ENCODE results near the gene AAGAB.
A peak's percentile ranks its signal among the peaks of the same experiment; 100 is the strongest.

AAGAB gene

DNA sequence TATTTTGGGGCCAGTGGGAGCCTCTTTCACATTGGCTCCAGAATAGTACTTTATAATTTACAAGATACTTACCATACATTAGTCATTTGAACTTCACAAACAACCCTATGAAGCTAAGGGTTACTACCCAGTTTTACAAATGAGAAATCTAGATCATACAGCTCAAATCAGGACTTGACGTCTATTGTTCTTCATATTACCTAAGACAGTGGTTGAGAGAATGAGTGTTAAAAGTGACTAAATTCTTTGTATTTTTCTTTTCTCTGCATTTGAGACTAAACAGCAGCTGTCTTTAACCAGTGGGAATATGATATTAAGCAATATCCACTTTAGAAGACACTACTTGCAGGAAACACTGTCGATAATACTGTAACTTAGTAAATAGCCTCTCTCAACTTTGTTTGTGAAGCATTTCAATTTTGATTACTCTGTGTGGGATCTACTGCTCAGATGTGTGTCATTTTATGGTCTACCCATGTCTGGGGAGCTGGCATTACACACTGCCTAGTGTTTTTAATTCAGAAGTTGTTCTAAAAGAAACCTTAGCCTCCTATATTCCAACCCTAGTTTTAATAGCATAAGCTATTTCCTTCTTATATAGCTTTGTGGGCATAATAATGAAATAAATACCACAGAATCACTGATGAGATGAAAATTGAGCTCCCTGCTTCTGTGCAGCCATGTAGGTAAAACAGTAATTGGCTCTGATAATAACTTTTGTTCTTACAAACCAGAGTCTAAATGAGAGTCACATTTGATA, 46.0 kb upstream of the AAGAB start:
- Histone ChIP-seq H3K9me3 (ENCODE audit: control insufficient read depth, insufficient read depth, low read depth, low read length) (no peaks in the 10 kb centered on the region), H3K4me1 (ENCODE audit: control insufficient read depth, insufficient read depth, low read length) (peaks cover 4% of the 10 kb centered on the region; the same call in 1 of the 2 replicates), H3K36me3 (ENCODE audit: control insufficient read depth in 2 of 2, insufficient read depth in 1 of 2, low read length in 2 of 2) (no peaks in the 10 kb centered on the region), H3K27ac (ENCODE audit: extremely low read depth, low read depth, low read length) (no peak overlapping the region), H3K4me3 (ENCODE audit: low read depth, low read length) (no peak overlapping the region)
- ChIA-PET CTCF (interaction anchor here (0.6 to 3.4 kb wide), 9 partner anchors 10 to 354 kb away, joined by 3 to 27 read pairs (median 3); no protein-coding TSS in a partner anchor), POLR2A (interaction anchor here (0.7 kb wide), 1 partner anchor 189 kb away, joined by 5 read pairs; no protein-coding TSS in a partner anchor)
- TF ChIP-seq, protein P1, sequence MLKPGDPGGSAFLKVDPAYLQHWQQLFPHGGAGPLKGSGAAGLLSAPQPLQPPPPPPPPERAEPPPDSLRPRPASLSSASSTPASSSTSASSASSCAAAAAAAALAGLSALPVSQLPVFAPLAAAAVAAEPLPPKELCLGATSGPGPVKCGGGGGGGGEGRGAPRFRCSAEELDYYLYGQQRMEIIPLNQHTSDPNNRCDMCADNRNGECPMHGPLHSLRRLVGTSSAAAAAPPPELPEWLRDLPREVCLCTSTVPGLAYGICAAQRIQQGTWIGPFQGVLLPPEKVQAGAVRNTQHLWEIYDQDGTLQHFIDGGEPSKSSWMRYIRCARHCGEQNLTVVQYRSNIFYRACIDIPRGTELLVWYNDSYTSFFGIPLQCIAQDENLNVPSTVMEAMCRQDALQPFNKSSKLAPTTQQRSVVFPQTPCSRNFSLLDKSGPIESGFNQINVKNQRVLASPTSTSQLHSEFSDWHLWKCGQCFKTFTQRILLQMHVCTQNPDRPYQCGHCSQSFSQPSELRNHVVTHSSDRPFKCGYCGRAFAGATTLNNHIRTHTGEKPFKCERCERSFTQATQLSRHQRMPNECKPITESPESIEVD (tag by site-specific recombination; IDR thresholded peaks at IDR 0.05) = peak; percentile 11; the same call in 1 of the 2 replicates
- TF ChIP-seq ZNF571 (tag by site-specific recombination; IDR thresholded peaks at IDR 0.05) = no peak
- no peak for TF ChIP-seq ZBTB48 (tag by site-specific recombination; IDR thresholded peaks at IDR 0.05)

DNA sequence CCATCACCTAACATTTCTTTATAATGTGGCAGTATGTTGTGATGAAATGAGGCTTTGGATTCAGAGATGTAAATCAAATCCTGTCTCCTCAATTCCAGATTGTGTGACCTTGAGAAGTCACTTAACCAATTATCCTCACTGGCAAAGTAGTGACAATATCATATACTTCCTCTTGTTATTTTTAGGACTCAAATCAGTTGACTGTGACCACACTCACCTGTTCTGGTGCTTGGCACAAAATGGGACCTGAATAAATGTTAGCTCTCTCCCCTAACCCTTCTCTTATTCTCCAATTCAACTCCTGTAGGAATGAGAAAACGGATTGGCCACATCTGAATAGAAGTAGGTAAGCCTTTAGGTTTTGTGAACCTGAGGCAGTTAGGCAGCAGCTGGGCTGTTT, 42.2 kb upstream of the AAGAB start:
- CTCF ChIA-PET = interaction anchor here (1.0 kb wide), 1 partner anchor 350 kb away, joined by 3 read pairs; no protein-coding TSS in a partner anchor
- Histone ChIP-seq H3K4me1 (ENCODE audit: control insufficient read depth, insufficient read depth, low read length) (no peaks in the 10 kb centered on the region), H3K27ac (ENCODE audit: extremely low read depth, low read depth, low read length) (no peak overlapping the region), H3K36me3 (ENCODE audit: control insufficient read depth in 2 of 2, insufficient read depth in 1 of 2, low read length in 2 of 2) (no peaks in the 10 kb centered on the region), H3K4me3 (ENCODE audit: low read depth, low read length) (no peak overlapping the region), H3K9me3 (ENCODE audit: control insufficient read depth, insufficient read depth, low read depth, low read length) (no peaks in the 10 kb centered on the region)
- POLR2A ChIA-PET = no interaction called here
- TF ChIP-seq ZBTB7A (tag by site-specific recombination; IDR thresholded peaks at IDR 0.05; ENCODE audit: low read depth) (no peak), KLF1 (tag by site-specific recombination; IDR thresholded peaks at IDR 0.05) (no peak), KLF10 (tag by site-specific recombination; IDR thresholded peaks at IDR 0.05) (no peak), ZNF747 (tag by site-specific recombination; IDR thresholded peaks at IDR 0.05) (no peak), GLI2 (tag by site-specific recombination; IDR thresholded peaks at IDR 0.05; ENCODE audit: borderline replicate concordance, low read depth) (no peak), ZNF843 (tag by site-specific recombination; IDR thresholded peaks at IDR 0.05) (no peak), ZEB2 (tag by site-specific recombination; IDR thresholded peaks at IDR 0.05) (no peak), ZNF221 (tag by site-specific recombination; IDR thresholded peaks at IDR 0.05; ENCODE audit: borderline replicate concordance) (no peak), ZNF157 (tag by site-specific recombination; IDR thresholded peaks at IDR 0.05) (no peak), ZNF354C (tag by site-specific recombination; IDR thresholded peaks at IDR 0.05; ENCODE audit: borderline replicate concordance, low read depth) (no peak), ZBTB48 (tag by site-specific recombination; IDR thresholded peaks at IDR 0.05) (no peak)
- TF ChIP-seq, protein P2, sequence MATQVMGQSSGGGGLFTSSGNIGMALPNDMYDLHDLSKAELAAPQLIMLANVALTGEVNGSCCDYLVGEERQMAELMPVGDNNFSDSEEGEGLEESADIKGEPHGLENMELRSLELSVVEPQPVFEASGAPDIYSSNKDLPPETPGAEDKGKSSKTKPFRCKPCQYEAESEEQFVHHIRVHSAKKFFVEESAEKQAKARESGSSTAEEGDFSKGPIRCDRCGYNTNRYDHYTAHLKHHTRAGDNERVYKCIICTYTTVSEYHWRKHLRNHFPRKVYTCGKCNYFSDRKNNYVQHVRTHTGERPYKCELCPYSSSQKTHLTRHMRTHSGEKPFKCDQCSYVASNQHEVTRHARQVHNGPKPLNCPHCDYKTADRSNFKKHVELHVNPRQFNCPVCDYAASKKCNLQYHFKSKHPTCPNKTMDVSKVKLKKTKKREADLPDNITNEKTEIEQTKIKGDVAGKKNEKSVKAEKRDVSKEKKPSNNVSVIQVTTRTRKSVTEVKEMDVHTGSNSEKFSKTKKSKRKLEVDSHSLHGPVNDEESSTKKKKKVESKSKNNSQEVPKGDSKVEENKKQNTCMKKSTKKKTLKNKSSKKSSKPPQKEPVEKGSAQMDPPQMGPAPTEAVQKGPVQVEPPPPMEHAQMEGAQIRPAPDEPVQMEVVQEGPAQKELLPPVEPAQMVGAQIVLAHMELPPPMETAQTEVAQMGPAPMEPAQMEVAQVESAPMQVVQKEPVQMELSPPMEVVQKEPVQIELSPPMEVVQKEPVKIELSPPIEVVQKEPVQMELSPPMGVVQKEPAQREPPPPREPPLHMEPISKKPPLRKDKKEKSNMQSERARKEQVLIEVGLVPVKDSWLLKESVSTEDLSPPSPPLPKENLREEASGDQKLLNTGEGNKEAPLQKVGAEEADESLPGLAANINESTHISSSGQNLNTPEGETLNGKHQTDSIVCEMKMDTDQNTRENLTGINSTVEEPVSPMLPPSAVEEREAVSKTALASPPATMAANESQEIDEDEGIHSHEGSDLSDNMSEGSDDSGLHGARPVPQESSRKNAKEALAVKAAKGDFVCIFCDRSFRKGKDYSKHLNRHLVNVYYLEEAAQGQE (tag by site-specific recombination; IDR thresholded peaks at IDR 0.05) = no peak

DNA sequence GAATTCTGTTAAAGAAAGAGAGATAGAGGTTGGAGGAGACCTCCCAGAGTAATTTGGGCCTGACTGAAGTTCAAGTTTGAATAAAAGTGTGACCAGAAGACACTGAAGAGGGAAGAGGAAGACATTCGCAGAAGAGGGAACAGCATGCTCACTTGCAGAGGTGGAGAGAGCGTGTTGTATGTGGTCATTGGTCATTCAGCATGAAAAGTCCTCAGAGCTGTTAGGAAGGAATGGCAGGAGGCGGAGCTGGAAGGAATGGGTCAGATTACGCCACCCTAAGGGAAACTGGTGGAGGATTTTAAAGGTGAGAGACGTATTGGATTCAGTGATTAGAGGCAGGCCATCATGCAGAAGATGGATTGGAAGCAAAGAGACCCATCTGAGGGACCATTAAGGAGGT, 41.7 kb upstream of the AAGAB start:
- Histone ChIP-seq H3K36me3 (ENCODE audit: control insufficient read depth in 2 of 2, insufficient read depth in 1 of 2, low read length in 2 of 2) (no peaks in the 10 kb centered on the region), H3K27ac (ENCODE audit: extremely low read depth, low read depth, low read length) (no peak overlapping the region), H3K4me1 (ENCODE audit: control insufficient read depth, insufficient read depth, low read length) (no peaks in the 10 kb centered on the region), H3K9me3 (ENCODE audit: control insufficient read depth, insufficient read depth, low read depth, low read length) (no peaks in the 10 kb centered on the region), H3K4me3 (ENCODE audit: low read depth, low read length) (no peak overlapping the region)
- ChIA-PET CTCF (interaction anchor here (0.6 to 2.0 kb wide), 2 partner anchors 18 to 350 kb away, joined by 4 to 9 read pairs; no protein-coding TSS in a partner anchor), POLR2A (interaction anchor here (1.6 kb wide), 1 partner anchor 177 kb away, joined by 3 read pairs; no protein-coding TSS in a partner anchor)
- no peak for TF ChIP-seq ZNF670 (tag by site-specific recombination; IDR thresholded peaks at IDR 0.05; ENCODE audit: low read depth)
- TF ChIP-seq ZNF335 (tag by site-specific recombination; conservative IDR thresholded peaks at IDR 0.05) = no peak
- no peak for TF ChIP-seq REPIN1 (tag by site-specific recombination; IDR thresholded peaks at IDR 0.05; ENCODE audit: low read depth)
- no peak for TF ChIP-seq ZNF558 (tag by site-specific recombination; IDR thresholded peaks at IDR 0.05)
- TF ChIP-seq WT1 (tag by site-specific recombination; IDR thresholded peaks at IDR 0.05) = no peak
- TF ChIP-seq, protein P3, sequence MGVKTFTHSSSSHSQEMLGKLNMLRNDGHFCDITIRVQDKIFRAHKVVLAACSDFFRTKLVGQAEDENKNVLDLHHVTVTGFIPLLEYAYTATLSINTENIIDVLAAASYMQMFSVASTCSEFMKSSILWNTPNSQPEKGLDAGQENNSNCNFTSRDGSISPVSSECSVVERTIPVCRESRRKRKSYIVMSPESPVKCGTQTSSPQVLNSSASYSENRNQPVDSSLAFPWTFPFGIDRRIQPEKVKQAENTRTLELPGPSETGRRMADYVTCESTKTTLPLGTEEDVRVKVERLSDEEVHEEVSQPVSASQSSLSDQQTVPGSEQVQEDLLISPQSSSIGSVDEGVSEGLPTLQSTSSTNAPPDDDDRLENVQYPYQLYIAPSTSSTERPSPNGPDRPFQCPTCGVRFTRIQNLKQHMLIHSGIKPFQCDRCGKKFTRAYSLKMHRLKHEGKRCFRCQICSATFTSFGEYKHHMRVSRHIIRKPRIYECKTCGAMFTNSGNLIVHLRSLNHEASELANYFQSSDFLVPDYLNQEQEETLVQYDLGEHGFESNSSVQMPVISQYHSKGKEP (tag by site-specific recombination; IDR thresholded peaks at IDR 0.05) = no peak
- TF ChIP-seq RBAK (tag by site-specific recombination; IDR thresholded peaks at IDR 0.05) = no peak
- TF ChIP-seq, protein P4, sequence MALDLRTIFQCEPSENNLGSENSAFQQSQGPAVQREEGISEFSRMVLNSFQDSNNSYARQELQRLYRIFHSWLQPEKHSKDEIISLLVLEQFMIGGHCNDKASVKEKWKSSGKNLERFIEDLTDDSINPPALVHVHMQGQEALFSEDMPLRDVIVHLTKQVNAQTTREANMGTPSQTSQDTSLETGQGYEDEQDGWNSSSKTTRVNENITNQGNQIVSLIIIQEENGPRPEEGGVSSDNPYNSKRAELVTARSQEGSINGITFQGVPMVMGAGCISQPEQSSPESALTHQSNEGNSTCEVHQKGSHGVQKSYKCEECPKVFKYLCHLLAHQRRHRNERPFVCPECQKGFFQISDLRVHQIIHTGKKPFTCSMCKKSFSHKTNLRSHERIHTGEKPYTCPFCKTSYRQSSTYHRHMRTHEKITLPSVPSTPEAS (tag by site-specific recombination; IDR thresholded peaks at IDR 0.05) = no peak
- no peak for TF ChIP-seq ZNF2 (tag by site-specific recombination; IDR thresholded peaks at IDR 0.05)
